GM10847 (cell line): ENCODE results near the gene FITM1.

ENCODE experiments used
- POLR2A ChIP-seq: IDR thresholded peaks from 2 replicates; pipeline ENCODE4 v1.6.1; 2011; ENCODE audit not compliant: insufficient read length; ENCODE audit errors: extremely low read depth

Gene FITM1

DNA sequence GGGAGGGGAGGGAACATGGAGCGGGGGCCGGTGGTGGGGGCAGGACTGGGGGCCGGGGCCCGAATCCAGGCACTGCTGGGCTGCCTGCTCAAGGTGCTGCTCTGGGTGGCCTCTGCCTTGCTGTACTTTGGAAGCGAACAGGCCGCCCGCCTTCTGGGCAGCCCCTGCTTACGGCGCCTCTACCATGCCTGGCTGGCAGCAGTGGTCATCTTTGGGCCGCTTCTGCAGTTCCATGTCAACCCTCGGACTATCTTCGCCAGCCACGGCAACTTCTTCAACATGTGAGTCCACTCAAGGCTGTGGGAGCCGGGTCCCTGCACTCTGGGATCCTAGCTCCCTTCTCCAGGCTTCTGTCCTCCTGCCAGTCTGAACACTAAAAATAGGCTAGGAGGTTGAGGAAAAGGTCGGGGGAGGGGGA lies 1.1 kb downstream of the FITM1 start:
- TF ChIP-seq POLR2A = no peak

DNA sequence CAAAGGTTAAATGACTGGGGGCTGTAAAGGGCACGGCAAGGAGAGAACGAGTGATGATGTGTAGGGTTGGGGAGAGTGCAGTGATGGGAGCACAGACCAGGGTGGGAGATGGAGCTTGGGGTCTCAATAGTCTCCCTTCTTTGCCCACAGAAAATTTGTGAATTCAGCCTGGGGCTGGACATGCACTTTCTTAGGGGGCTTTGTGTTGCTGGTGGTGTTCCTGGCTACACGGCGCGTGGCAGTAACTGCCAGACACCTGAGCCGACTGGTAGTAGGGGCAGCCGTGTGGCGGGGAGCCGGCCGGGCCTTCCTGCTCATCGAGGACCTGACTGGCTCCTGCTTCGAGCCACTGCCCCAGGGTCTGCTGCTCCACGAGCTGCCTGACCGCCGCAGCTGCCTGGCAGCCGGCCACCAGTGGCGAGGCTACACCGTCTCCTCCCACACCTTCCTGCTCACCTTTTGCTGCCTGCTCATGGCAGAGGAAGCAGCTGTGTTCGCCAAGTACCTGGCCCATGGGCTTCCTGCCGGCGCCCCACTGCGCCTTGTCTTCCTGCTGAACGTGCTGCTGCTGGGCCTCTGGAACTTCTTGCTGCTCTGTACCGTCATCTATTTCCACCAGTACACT lies 1.7 kb downstream of the FITM1 start:
- TF ChIP-seq POLR2A = no peak

DNA sequence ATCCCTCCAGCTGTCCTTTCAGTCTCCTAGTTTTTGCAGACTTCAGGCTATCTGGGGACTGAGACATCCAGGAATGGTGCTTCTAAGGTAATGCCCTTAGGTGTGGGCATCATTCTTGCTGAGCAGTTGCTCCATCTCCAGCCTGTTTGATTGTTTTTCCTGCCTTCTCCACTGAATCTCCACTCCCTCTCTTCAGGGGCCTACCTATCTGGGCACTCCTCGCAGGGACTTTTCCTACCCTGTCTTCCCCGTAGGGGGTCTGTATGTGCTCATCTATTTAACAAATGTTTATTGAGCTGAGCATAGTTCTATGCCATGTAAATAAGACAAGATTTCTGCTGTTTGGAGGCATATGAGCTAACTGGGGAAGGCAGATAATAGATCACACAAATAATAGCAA lies 2.5 kb downstream of the FITM1 start:
- TF ChIP-seq POLR2A = no peak

DNA sequence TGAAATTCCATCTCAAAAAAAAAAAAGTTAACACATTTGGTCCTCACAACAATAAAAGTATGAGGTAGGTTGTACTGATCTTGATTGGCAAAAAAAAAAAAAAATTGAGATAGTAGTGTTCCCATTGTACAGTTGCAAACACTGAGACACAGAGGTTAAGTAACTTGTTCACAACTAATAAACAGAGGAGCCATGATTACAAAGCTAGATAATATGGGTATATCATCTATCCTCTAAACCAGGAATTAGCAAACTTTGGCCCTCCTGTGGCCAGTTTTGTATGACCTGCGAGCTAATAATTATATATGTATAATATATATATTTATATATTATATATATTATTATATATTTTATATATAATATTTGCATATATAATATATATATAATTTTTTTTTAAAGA lies 3.3 kb downstream of the FITM1 start:
- TF ChIP-seq POLR2A = no peak

DNA sequence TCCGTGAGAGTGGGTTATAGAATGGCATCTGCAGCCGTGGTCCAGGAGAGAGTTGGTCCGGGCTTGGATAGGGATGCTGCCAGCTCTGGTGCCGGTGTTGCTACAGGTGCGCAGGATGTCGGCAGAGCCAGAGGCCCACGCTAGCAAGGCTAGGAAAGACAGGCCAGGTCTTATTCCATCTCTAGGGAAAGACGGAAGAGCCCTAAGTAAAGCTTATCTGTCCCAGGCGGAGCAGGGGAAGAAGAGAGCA lies 5.0 kb downstream of the FITM1 start:
- TF ChIP-seq POLR2A = no peak

DNA sequence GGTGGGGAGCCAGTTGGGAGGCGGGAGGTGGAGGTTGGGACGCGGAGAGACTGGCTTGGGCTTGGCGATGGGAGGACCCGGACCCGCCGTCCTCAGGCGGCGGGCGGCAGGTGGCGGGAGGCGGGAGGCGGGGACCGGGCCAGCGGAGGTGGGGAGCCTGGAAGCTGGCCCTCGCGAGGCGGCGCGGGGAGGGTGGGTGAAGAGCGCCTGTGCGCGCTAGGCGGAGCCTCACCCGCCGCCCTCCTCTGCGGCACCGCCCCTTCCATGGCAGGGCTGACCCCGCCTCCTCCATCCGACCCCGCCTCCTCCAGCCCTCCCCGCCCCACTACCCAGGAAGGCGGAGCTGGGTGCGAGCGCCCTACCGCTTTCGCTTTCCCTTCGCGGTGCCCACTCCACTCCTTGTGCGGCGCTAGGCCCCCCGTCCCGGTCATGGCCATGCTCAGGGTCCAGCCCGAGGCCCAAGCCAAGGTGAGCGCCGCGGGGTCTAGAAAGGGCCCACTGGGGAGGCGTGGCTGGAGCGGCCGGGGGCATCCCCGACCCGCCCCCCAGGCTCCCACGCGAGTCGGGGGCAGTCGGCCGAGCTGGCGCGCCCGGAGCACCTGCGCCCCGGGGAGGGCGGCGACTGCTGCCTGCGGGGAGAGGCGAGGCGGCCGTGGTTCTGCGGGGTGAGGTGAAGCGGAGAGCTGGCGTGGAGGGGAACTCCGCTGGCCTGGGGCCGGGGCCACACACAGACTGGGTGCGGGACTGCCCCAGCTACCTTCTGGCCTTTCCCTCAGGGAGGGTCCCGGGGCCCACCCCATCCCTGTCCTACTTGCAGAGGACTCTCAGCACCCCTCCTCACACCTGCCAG lies 5.6 kb downstream of the FITM1 start, which contains the start of gene PSME1:
TSS of gene PSME1 (plus strand) at position 361 of the 850 bp plus-strand sequence. CDS start at position 430, 69 bp downstream.
- TF ChIP-seq POLR2A = peak; percentile 56

DNA sequence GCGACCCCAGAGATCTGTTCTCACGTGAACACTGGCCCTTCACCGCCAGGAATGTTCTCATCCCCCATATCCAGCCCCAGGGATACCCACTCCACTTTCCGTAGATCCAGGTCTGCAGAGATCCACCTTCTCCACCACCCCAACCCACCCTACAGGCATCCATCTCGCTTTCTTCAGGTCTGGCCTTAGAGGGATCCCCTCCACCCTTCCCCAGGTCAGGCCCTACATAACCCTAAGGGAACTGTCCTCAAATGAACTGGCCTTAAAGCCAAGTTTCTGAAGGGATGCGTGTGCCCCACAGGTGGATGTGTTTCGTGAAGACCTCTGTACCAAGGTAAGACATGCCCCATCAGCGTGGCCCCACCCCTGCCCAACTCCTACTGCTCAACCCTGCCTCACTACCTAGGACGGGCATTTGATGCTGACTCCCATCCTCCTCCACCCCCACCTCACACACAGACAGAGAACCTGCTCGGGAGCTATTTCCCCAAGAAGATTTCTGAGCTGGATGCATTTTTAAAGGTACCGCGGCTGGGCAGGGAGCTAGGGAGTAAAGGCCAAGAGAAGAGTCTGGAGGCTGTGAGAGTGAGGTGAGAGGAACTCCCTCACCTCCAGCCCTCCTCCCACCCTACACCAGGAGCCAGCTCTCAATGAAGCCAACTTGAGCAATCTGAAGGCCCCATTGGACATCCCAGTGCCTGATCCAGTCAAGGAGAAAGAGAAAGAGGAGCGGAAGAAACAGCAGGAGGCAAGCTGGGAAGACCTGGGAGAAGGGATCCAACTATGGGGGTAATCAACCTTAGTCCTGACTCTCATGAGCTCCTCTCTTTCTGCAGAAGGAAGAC lies 6.4 kb downstream of the FITM1 start:
- no peak for TF ChIP-seq POLR2A

DNA sequence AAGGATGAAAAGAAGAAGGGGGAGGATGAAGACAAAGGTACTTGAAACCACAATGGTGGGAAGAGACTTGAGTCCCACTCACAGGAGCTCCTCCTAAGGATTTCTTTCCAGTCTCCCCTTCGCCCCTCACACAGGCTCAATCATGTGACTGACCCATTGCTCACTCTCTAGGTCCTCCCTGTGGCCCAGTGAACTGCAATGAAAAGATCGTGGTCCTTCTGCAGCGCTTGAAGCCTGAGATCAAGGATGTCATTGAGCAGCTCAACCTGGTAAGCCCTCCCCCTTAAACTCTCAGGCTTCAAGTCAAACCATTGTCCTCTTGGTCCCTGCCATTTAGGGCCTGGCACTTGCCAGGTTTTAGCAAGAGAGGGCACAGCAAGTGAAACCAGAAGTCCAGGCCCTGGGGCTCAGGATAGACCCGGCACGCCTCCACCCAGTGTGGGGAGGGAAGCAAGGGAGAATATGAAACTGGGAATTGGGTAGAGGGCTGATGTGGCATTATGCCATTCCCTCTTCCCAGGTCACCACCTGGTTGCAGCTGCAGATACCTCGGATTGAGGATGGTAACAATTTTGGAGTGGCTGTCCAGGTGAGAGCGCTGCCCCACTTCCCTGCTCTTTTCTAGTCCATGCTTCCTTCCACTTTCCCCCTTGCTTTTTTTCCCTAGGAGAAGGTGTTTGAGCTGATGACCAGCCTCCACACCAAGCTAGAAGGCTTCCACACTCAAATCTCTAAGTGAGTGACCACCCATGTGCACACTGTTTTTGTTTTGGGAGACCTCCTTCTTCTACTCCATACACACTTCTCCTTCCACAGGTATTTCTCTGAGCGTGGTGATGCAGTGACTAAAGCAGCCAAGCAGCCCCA lies 7.3 kb downstream of the FITM1 start:
- TF ChIP-seq POLR2A = no peak

DNA sequence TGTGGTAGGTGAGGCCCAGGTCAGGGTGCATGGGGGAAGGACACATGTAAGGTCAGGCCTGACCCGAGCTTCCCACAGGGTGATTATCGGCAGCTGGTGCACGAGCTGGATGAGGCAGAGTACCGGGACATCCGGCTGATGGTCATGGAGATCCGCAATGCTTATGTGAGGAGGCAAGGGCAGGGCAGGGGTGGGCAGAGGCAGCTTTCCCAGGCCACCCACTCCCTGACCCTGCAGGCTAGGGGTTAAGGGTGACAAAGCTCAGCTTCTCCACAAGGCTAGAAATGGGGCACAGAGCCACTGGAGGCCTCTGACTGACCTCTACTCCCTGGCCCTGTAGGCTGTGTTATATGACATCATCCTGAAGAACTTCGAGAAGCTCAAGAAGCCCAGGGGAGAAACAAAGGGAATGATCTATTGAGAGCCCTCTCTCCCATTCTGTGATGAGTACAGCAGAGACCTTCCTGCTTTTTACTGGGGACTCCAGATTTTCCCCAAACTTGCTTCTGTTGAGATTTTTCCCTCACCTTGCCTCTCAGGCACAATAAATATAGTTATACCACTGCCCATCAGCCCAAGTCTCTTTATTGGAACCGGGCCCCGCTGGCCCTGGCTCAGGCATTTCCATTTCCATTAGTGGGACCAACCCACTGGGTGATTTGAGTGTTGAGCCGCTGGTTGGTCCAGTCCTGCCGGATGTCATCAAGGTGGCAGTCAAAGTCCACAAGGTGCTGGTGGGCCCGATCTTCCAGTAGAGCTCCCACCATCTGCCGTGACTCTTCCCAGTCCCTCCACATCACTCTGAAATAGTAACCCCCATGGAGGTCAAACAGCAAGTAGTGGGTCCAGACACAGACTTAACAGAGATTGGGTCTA lies 8.2 kb downstream of the FITM1 start:
- TF ChIP-seq POLR2A = no peak

DNA sequence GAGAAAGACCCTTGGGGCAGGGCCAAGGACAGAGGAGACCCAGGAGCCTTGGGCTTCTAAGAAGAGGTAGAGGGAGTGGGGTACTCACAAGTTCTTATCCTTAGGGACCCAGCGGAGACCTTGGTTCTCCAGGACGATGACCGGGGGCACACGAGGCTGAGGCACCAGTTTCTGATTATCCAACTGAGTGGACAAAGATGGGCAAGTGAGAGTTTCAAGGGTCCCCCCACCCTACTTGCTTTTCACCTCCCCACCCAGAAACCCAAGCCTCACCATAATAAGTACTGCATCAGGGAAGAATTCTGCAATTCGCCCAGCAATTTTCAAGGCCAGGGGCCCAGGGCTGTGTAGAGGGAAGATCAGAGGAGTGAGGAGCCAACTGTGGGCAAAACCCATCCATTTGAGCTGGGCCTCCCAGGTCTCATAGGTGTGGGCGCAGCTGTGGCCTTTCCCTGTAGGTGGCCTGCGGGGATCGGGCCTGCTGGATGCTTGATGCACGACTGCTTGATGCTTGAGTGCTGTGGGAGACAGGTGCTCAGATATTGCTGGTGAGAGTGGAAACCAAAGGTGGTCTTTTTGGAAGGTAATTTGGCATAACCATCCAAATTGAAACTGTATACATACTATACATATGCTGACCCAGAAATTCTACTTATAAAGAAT lies 8.9 kb downstream of the FITM1 start:
- no peak for TF ChIP-seq POLR2A

DNA sequence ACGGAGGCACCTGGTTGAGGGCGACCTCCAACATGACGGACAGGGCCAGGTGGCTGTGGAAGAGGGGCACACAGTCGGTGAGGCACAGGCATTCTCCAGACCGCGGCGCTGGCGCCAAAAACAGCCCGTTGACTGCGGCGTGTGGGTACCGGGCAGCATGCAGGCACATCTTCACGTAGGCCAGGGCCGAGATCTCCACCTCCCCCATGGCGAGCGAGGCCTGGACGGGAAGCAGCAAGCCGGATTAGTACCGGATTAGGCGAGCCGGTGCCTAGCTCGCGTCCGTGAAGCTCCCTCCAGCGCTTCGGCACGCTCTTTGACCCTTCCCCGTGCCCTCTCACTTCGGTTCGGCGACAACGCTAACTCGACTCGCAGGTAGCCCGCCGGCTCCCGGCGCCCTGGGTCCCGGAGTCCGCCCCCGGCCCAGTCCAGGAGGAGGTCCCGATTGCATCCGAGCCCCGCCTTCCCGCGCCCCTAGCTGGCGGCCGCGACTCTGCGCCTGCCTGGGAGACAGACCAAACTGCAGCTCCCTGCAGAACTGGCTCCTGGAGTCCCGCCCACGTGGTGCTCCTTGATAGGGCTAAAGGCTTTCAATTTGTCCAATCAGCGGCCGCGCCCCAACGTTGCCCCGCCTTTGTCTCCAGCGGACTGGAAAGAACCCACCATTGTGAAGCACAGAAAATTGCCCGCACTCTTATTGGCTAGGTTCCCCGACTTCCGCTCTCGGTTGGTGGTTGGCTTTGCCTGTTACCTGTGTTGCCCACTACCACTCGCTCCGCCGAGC lies 10.8 kb downstream of the FITM1 start, which contains the start of gene EMC9:
TSS of gene EMC9 (minus strand) at position 495 of the 784 bp plus-strand sequence. CDS start at position 208, 287 bp downstream.
- peak; percentile 92 for TF ChIP-seq POLR2A

DNA sequence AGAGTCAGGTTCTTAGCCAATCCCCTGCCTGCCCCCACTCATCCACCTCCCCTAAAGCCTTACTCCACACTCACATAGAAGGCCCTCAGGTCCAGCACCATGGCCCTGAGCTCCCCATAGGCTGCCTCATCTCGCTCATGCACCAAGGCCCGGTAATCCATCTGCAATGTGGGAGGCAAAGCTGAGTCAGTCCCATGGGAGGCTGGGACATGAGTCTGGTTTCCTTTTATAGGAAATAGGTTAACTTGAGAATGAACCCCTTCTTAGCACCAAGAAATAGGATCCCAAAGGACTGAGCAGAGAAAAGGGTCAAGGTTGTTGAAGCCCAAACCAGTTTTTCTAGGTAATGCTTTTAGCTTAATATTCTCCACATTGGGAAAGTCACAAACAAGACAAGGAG lies 13.1 kb downstream of the FITM1 start:
- TF ChIP-seq POLR2A = no peak

DNA sequence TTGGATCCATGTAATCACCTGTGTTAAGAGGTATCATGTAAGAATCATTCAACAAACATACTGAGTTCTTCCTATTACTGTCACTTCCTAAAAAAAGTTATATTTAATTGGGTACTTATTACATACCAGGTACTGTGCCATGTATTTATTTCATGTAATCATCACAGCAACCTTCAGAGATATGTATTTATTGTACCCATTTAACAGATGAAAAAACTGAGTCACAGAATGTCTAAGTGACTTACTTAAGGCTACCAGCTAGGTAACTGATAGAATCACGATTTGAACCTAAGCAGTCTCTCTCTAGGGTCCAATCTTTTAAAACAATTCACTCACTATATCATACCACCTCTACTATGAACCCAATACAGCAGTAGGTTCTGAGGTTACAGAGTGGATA lies 14.0 kb downstream of the FITM1 start:
- no peak for TF ChIP-seq POLR2A
